Transverse colon (tissue), 4 donors: Measurements from ENCODE around the gene CNOT3. TPM values are rescaled to one million over a fixed set of nuclear protein-coding genes. Genes with fewer than 3 reads are reported as not detected.

Experiments
- DNase-seq: peaks from one replicate; pipeline ENCODE4 v3.0.0-alpha.2; 2019
- H3K27ac ChIP-seq, 4 donors: fragments of 200-600 bp; sonication (generic); 2 replicates each; pipeline ENCODE4 v1.5.1; 2016 to 2018; ENCODE audit warnings: inconsistent platforms in 4 of 4
- H3K27me3 ChIP-seq: fragments of 200-600 bp; sonication (generic); 2 replicates; pipeline ENCODE4 v1.5.1; 2017; ENCODE audit warnings: inconsistent platforms
- H3K36me3 ChIP-seq, 4 donors: fragments of 200-600 bp; sonication (generic); 2 replicates each; pipeline ENCODE4 v1.5.1; 2017 to 2019; ENCODE audit warnings: inconsistent platforms in 4 of 4
- H3K4me1 ChIP-seq, 4 donors: fragments of 200-600 bp; sonication (generic); 2 replicates each; pipeline ENCODE4 v1.5.1; 2017 to 2020; ENCODE audit warnings: inconsistent platforms in 4 of 4
- H3K4me3 ChIP-seq, 4 donors: fragments of 200-600 bp; sonication (generic); 1 replicate in 1 of 4; 2 replicates in 3 of 4; pipeline versions ENCODE4 v1.5.1 to v1.6.1; 2017 to 2019; ENCODE audit warnings: inconsistent platforms in 4 of 4
- H3K9me3 ChIP-seq, 2 donors: fragments of 200-600 bp; sonication (generic); 2 replicates each; pipeline ENCODE4 v1.5.1; 2017 to 2019; ENCODE audit warnings: inconsistent platforms in 2 of 2
- CTCF ChIP-seq, 5 experiments: fragments of 200-600 bp in 3 of 5; fragments of 450-650 bp in 2 of 5; sonication (generic) in 3 of 5; IDR thresholded peaks; 1 replicate in 2 of 5; 2 replicates in 3 of 5; pipeline ENCODE4 v1.5.1; 2016 to 2017; ENCODE audit warnings: antibody characterized with exemption in 5 of 5, inconsistent platforms in 3 of 5, mild to moderate bottlenecking in 2 of 5, moderate library complexity in 1 of 5
- EP300 ChIP-seq: sonication (generic); formaldehyde crosslinking; IDR thresholded peaks from one replicate; pipeline ENCODE4 v1.6.1; 2017; ENCODE audit warnings: antibody characterized with exemption, low read depth
- POLR2A ChIP-seq: fragments of 450-650 bp; IDR thresholded peaks from one replicate; pipeline ENCODE4 v1.6.1; 2016; ENCODE audit warnings: antibody characterized with exemption, mild to moderate bottlenecking, moderate library complexity
- POLR2AphosphoS5 ChIP-seq, 3 donors: sonication (generic); formaldehyde crosslinking; IDR thresholded peaks; one replicate each; pipeline ENCODE4 v1.6.1; 2016; ENCODE audit warnings: antibody characterized with exemption in 3 of 3
- WGBS, 2 donors: methylation state at CpG; one replicate each; pipeline ENCODE4 v1.1.5; 2018; ENCODE audit warnings: low coverage in 1 of 2; 5-methylcytosine and 5-hydroxymethylcytosine counted together
- in situ Hi-C, 4 donors: fragments of 200-750 bp; cut with MboI; loops; one replicate each; pipeline versions ENCODE4 v1.15.0 to v1.15.1; 2017; ENCODE audit warnings: low sequenced_read_pairs in 3 of 4, low pct_ligation_motif_present in 1 of 4, low pct_unique_long_range_greater_than_20kb in 1 of 4
- intact Hi-C: fragments of 100-400 bp; cut with DNase I; formaldehyde crosslinking; loops from one replicate; pipeline ENCODE4 v1.15.1; 2023; ENCODE audit warnings: low total_unique reads
- total RNA-seq, 4 donors: library from RNA; depleted of rRNA; stranded (reverse); fragments of >200 nt; gene quantifications; one replicate each; pipeline ENCODE4 v1.1.0, GENCODE V29; 2016

CNOT3 gene
- total RNA-seq, 4 donors from 2014 or later = 28.1 to 85.7 (median 32.1) TPM

GRCh38 chr19:54123682-54124081 lies 13.9 kb upstream of the CNOT3 start:
- TF ChIP-seq CTCF (IDR thresholded peaks at IDR 0.05) = no peak
- no peak for TF ChIP-seq POLR2A
- TF ChIP-seq EP300 = no peak
- in situ Hi-C loops = no loop called here
- H3K36me3 ChIP-seq = peaks cover 0 to 75% (median 12%) of the 10 kb centered on the region in 4 donors
- no peak for DNase-seq
- no peaks in the 10 kb centered on the region for H3K9me3 ChIP-seq
- intact Hi-C loops = loop anchor here (5.0 kb wide), 1 partner anchor 1149 kb away; no protein-coding TSS in a partner anchor
- no peak overlapping the region for H3K27ac ChIP-seq
- no peaks in the 10 kb centered on the region for H3K4me1 ChIP-seq
- WGBS, 2 donors = 92% methylated on average over 17 of the region's 17 CpGs; no CpG with 5 or more reads in 1 of the 2 donors
- H3K4me3 ChIP-seq = no peak overlapping the region
- H3K27me3 ChIP-seq = no peaks in the 10 kb centered on the region

- intact Hi-C loops = loop anchor here (5.0 kb wide), 1 partner anchor 1148 kb away; no protein-coding TSS in a partner anchor
- Histone ChIP-seq H3K27ac (no peak overlapping the region), H3K36me3 (peaks cover 0 to 79% (median 14%) of the 10 kb centered on the region in 4 donors), H3K4me1 (no peaks in the 10 kb centered on the region), H3K27me3 (no peaks in the 10 kb centered on the region), H3K9me3 (no peaks in the 10 kb centered on the region), H3K4me3 (no peak overlapping the region)
- TF ChIP-seq EP300 (no peak), POLR2A (no peak)
- in situ Hi-C loops = no loop called here
- DNase-seq = no peak
- 93% methylated on average over 18 of the region's 19 CpGs; no CpG with 5 or more reads in 1 of the 2 donors for WGBS, 2 donors
Measured at GRCh38 chr19:54124393-54124792, 13.2 kb upstream of the CNOT3 start.

GRCh38 chr19:54125713-54126112 lies 11.8 kb upstream of the CNOT3 start:
- H3K9me3 ChIP-seq = no peaks in the 10 kb centered on the region
- no peak for TF ChIP-seq CTCF (IDR thresholded peaks at IDR 0.05)
- no peak for TF ChIP-seq POLR2AphosphoS5 (IDR thresholded peaks at IDR 0.05)
- TF ChIP-seq POLR2A = no peak
- TF ChIP-seq EP300 = no peak
- in situ Hi-C loops (no loop called here), intact Hi-C loops (no loop called here)
- WGBS, 2 donors = 87% methylated on average over 9 of the region's 9 CpGs; no CpG with 5 or more reads in 1 of the 2 donors
- H3K36me3 ChIP-seq = peaks cover 0 to 75% (median 16%) of the 10 kb centered on the region in 4 donors
- H3K27me3 ChIP-seq = no peaks in the 10 kb centered on the region
- no peak for DNase-seq
- H3K4me1 ChIP-seq = no peaks in the 10 kb centered on the region
- H3K27ac ChIP-seq = no peak overlapping the region
- no peak overlapping the region for H3K4me3 ChIP-seq

- WGBS, 2 donors = 91 to 96% methylated on average over 18 to 41 of the region's 44 CpGs
- Histone ChIP-seq H3K27me3 (no peaks in the 10 kb centered on the region), H3K9me3 (no peaks in the 10 kb centered on the region), H3K27ac (no peak overlapping the region), H3K4me1 (no peaks in the 10 kb centered on the region), H3K36me3 (peaks cover 0 to 64% (median 13%) of the 10 kb centered on the region in 4 donors), H3K4me3 (no peak overlapping the region)
- DNase-seq = no peak
- TF ChIP-seq EP300 (no peak), CTCF (IDR thresholded peaks at IDR 0.05) (no peak), POLR2A (no peak), POLR2AphosphoS5 (IDR thresholded peaks at IDR 0.05) (no peak)
- in situ Hi-C loops = no loop called here
- intact Hi-C loops = no loop called here
Measured at GRCh38 chr19:54127688-54128440, 9.7 kb upstream of the CNOT3 start.
